Keratinocyte (primary cell): ENCODE measurements around the gene NMB.

Source experiments
- CTCF ChIP-seq, 3 experiments: IDR thresholded peaks in 1 of 3; conservative IDR thresholded peaks in 1 of 3; optimal IDR thresholded peaks in 1 of 3; 2 replicates in 2 of 3; 3 replicates in 1 of 3; pipeline versions ENCODE3 to v1.5.1; 2011; ENCODE audit warnings: low read length in 3 of 3, mild to moderate bottlenecking in 3 of 3, moderate library complexity in 2 of 3, control low read depth in 1 of 3, inconsistent platforms in 1 of 3; ENCODE audit not compliant: insufficient read depth in 2 of 3; ENCODE audit errors: extremely low read depth in 1 of 3
- EZH2 ChIP-seq: IDR thresholded peaks from one replicate; pipeline ENCODE4 v1.6.1; 2012; ENCODE audit warnings: inconsistent platforms, mild to moderate bottlenecking, low read length, moderate library complexity

- TF ChIP-seq CTCF (optimal IDR thresholded peaks at IDR 0.05 in 1 of 3, IDR thresholded peaks at IDR 0.05 in 1 of 3, conservative IDR thresholded peaks at IDR 0.05 in 1 of 3; ENCODE audit: extremely low read depth in 1 of 3, insufficient read depth in 2 of 3, low read length in 3 of 3) (no peak), EZH2 (no peak)
Measured at GRCh38 chr15:84684092-84684491, 26.1 kb upstream of the NMB start.
